Mucosa of rectum (tissue), 2 donors: ENCODE data around the gene HEXIM2.

ENCODE experiments used
- H3K27ac ChIP-seq, 2 donors: one replicate each; pipeline ENCODE4 v1.7.0; 2013; ENCODE audit warnings: inconsistent platforms in 2 of 2, low read depth in 2 of 2, low read length in 2 of 2
- H3K27me3 ChIP-seq, 2 donors: one replicate each; pipeline ENCODE4 v1.7.0; 2013; ENCODE audit warnings: low read length in 2 of 2; ENCODE audit not compliant: control insufficient read depth in 2 of 2, insufficient read depth in 2 of 2
- H3K36me3 ChIP-seq, 2 donors: one replicate each; pipeline ENCODE4 v1.7.0; 2013; ENCODE audit warnings: low read length in 2 of 2; ENCODE audit not compliant: control insufficient read depth in 2 of 2, insufficient read depth in 2 of 2
- H3K4me1 ChIP-seq, 2 donors: one replicate each; pipeline ENCODE4 v1.7.0; 2013; ENCODE audit warnings: low read length in 2 of 2, mild to moderate bottlenecking in 1 of 2; ENCODE audit not compliant: control insufficient read depth in 2 of 2, insufficient read depth in 2 of 2
- H3K4me3 ChIP-seq, 2 donors: one replicate each; pipeline ENCODE4 v1.7.0; 2013; ENCODE audit warnings: low read length in 2 of 2
- H3K9ac ChIP-seq, 2 donors: one replicate each; pipeline ENCODE4 v1.7.0; 2013; ENCODE audit warnings: low read length in 2 of 2, low read depth in 1 of 2, mild to moderate bottlenecking in 1 of 2
- H3K9me3 ChIP-seq, 2 donors: one replicate each; pipeline ENCODE4 v1.7.0; 2013; ENCODE audit warnings: low read length in 2 of 2; ENCODE audit not compliant: control insufficient read depth in 2 of 2
- donor health status: healthy.
- donor health status: Normal muscosa, but diverticular disease.

HEXIM2 gene

DNA sequence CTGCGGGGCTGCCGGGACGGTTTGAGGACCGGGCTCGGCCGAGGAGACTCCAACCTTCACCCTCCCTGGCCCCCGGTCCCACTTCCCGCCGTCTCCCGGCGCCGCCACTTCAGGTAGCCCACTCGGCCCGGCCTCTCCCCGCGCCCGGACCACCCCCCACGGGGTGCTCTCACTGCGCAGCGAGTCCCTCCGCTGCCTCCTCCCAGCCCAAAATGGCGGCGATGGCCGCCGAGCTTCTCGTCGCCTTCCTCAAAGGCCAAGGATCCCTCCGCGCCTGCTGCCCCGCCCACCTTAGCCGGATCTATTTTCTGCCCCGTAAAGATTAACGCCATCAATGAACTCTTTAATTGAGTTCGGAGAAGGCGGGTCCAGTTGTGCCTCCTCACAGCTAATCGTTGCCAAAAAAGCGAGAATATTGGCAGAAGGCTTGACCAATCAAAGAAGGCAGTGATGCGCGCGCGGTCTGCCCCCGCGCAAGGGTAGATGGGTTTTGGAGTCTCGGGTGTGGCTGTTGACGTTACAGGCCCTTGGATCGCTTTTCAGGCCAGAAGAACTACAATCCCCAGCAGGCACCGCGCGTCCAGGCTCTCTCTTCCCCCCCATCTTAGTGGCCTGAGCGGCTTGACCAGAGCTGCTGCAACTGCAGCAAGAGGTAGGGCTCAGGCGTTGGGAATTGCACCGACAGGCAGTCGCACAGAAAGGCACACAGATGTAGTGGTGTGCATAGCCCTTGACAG is at the start of gene HEXIM2:
Gene HEXIM2 (plus strand): TSS at position 588 of the 737 bp plus-strand sequence. CDS start 919 bp downstream, outside the sequence.
- Histone ChIP-seq H3K9me3 (no peaks in the 10 kb centered on the region), H3K27ac (peak within 1 kb of the TSS; percentile 97 to 99), H3K4me3 (peak within 1 kb of the TSS; percentile 94 to 98), H3K36me3 (no peaks in the 10 kb centered on the region), H3K27me3 (no peaks in the 10 kb centered on the region), H3K4me1 (peaks cover 23 to 33% of the 10 kb centered on the region in 2 donors), H3K9ac (peak within 1 kb of the TSS; percentile 99)

DNA sequence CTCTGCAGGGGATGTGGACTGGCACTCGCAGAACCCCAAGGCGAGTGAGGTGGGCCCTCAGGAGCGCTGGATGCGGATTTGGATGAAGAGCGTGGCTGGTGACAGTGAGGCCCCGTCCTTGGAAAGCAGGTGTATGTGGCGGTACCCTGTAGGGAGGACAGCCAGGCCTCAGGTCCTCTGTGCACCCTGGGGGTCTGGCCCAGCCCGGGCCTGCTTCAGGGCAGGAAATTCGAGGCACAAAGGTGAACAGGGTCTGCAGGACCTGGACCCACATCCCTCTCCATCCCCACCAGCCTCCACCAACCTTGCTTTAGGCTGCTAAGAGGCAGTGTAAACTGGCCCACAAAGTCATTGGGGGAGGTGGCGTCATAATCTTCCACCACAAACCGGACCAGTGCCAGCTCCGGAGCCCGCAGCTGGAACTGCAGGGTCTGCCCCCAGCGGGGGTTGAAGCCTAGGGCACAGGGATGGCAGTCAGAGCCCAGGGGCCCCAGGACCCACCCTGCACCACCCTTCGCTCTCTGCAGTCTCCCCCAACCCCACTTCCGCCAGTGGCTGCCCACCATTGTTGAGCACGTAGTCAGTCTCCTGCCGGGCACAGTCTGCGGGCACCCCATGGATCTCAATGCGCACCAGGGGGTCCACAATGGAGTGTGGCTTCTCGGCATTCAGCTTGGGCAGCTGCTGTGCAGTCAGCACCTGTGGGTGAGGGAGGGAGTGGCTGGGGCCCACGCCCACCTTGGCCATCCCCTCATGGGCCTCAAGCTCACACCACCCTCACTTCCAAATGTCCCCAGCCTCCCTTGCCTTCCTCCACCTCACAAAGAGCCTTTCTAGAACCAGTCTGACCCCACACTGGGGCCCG is 48.9 kb upstream of the HEXIM2 start:
- no peak overlapping the region for H3K9ac ChIP-seq
- no peaks in the 10 kb centered on the region for H3K9me3 ChIP-seq
- peaks cover 21 to 44% of the 10 kb centered on the region in 2 donors for H3K36me3 ChIP-seq
- peaks cover 0 to 3% of the 10 kb centered on the region in 2 donors for H3K4me1 ChIP-seq
- H3K4me3 ChIP-seq, result no peak overlapping the region
- H3K27me3 ChIP-seq, result no peaks in the 10 kb centered on the region
- H3K27ac ChIP-seq, result no peak overlapping the region

DNA sequence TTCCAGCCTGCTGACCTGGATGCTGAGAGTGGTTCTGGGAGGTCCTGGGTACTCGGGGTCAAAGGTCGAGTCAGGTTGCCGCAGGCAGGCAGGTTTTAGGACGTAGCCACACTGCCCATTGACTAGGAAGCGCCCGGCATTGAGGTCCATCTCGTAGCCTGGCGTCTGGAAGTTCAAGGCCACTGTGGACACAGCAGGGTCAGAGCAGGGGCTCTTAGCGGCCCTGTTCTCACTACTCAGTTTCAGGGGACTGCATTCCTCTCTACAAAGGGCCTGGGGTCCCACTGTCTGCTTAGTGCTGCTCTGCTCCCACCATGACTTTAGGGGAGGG is 48.3 kb upstream of the HEXIM2 start:
- Histone ChIP-seq H3K27ac (no peak overlapping the region), H3K27me3 (no peaks in the 10 kb centered on the region), H3K36me3 (peaks cover 27 to 42% of the 10 kb centered on the region in 2 donors), H3K9ac (no peak overlapping the region), H3K4me3 (no peak overlapping the region), H3K9me3 (no peaks in the 10 kb centered on the region), H3K4me1 (peaks cover 0 to 3% of the 10 kb centered on the region in 2 donors)

- Histone ChIP-seq H3K4me3 (no peak overlapping the region), H3K27ac (no peak overlapping the region), H3K4me1 (peaks cover 0 to 3% of the 10 kb centered on the region in 2 donors), H3K9ac (no peak overlapping the region), H3K27me3 (no peaks in the 10 kb centered on the region), H3K9me3 (no peaks in the 10 kb centered on the region), H3K36me3 (peaks cover 33 to 41% of the 10 kb centered on the region in 2 donors)
These were observed 47.4 kb upstream of the HEXIM2 start for GRCh38 chr17:45114117-45114932.

DNA sequence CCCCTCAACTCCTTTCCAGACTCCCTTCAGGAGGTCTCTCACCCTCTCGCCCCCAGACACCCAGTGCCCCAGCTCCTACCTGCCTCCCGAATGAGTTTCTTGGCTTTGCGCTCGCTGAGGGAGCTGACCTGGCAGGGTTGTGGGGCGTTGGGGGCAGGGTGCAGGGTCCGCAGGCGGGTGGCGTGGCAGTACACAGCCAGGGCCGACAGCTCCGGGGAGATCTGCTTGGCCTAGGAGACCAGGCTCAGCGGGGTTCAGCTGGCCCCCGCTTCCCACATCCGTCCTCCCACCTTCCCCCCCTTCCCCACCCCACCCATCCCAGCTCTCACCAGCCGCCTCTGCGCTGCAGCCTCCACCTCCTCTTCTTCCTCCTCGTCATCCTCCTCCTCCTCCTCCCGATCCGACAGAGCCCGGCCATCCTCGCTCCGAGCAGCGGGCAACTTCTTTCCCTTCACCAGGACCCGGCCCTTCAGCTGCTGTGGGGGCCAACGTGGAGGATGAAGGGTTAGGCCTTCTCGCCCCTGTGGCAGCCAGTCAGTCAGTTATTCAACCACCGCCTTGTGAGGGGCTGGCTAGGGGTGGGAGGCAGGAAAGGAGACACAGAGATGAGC is 46.6 kb upstream of the HEXIM2 start:
- H3K27ac ChIP-seq, result no peak overlapping the region

GRCh38 chr17:45115871-45116270 is 45.8 kb upstream of the HEXIM2 start:
- H3K27ac ChIP-seq, result no peak overlapping the region
- peaks cover 40 to 46% of the 10 kb centered on the region in 2 donors for H3K36me3 ChIP-seq
- H3K9me3 ChIP-seq, result no peaks in the 10 kb centered on the region
- no peaks in the 10 kb centered on the region for H3K27me3 ChIP-seq
- H3K4me3 ChIP-seq, result no peak overlapping the region
- no peak overlapping the region for H3K9ac ChIP-seq
- peaks cover 0 to 3% of the 10 kb centered on the region in 2 donors for H3K4me1 ChIP-seq

More for the DNA sequence above, 46.6 kb upstream of the HEXIM2 start:
- no peak overlapping the region for H3K9ac ChIP-seq
- H3K27me3 ChIP-seq, result no peaks in the 10 kb centered on the region
- H3K4me3 ChIP-seq, result no peak overlapping the region
- H3K36me3 ChIP-seq, result peaks cover 39 to 46% of the 10 kb centered on the region in 2 donors
- H3K9me3 ChIP-seq, result no peaks in the 10 kb centered on the region
- H3K4me1 ChIP-seq, result peaks cover 0 to 3% of the 10 kb centered on the region in 2 donors

DNA sequence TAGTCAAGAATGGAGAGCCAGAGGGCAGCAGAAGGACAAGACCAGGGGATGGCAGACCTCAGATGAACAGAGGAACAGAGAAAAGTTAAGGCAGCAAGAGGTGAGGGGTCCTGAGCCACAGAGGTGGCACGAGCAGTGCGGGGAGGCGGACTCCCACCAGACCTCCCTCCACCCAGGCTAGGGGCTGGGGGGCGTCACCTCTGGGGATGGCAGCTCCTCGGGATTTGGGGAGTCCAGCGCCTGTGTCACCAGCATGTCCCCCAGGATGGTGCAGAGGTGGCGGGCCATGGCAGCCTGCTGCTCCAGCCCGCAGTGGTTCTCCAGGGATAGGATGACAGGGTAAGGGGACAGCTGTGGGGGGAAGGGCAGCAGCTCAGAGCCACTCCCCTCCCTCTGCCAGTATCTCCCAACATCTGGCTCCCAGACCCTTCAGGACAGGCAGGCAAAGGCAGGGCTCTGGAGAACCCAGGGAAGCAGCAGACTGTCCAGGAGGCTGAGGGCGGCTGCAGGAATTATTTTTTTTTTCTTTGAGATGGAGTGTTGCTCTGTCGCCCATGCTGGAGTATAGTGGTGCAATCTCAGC is 45.1 kb upstream of the HEXIM2 start:
- peaks cover 40 to 46% of the 10 kb centered on the region in 2 donors for H3K36me3 ChIP-seq
- H3K27ac ChIP-seq, result no peak overlapping the region

DNA sequence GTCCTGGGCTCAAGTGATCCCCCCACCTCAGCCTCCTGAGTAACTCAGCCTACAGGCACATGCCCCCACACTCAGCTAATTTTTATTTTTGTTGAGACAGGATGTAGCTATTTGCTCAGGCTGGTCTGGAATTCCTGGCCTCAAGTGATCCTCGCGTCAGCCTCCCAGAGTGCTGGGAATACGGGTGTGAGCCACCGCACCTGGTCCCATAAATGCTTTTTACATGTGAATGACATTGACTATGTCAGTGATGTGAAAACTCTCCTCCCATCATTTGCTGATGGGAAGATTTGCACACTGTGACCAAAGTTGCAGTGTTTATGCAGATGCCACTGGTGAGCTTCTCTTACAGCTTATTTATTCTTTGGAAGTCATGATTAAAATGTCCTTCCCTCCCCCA is 44.3 kb upstream of the HEXIM2 start:
- H3K4me3 ChIP-seq, result no peak overlapping the region
- H3K27ac ChIP-seq, result no peak overlapping the region
- peaks cover 40 to 46% of the 10 kb centered on the region in 2 donors for H3K36me3 ChIP-seq

More for the DNA sequence above, 45.1 kb upstream of the HEXIM2 start:
- Histone ChIP-seq H3K9me3 (no peaks in the 10 kb centered on the region), H3K4me3 (no peak overlapping the region), H3K4me1 (no peaks in the 10 kb centered on the region), H3K9ac (no peak overlapping the region), H3K27me3 (no peaks in the 10 kb centered on the region)

GRCh38 chr17:45117848-45118646 is 43.6 kb upstream of the HEXIM2 start:
- Histone ChIP-seq H3K27ac (no peak overlapping the region), H3K9ac (no peak overlapping the region), H3K4me1 (peaks cover 7 to 12% of the 10 kb centered on the region in 2 donors), H3K4me3 (no peak overlapping the region), H3K36me3 (peaks cover 35 to 41% of the 10 kb centered on the region in 2 donors), H3K9me3 (no peaks in the 10 kb centered on the region), H3K27me3 (no peaks in the 10 kb centered on the region)

More for the DNA sequence above, 44.3 kb upstream of the HEXIM2 start:
- Histone ChIP-seq H3K9me3 (no peaks in the 10 kb centered on the region), H3K4me1 (peaks cover under 1 to 5% of the 10 kb centered on the region in 2 donors), H3K27me3 (no peaks in the 10 kb centered on the region), H3K9ac (no peak overlapping the region)
